A673 (cell line): ENCODE results near the gene SERGEF. TPM values are rescaled to one million over a fixed set of nuclear protein-coding genes. Genes with fewer than 3 reads are reported as not detected.

Experiments
- BruUV-seq: library from RNA; stranded (reverse); fragments of 400-500 nt; replicated peaks from 2 replicates; lab custom pipeline; 2021; lab: Mats Ljungman, UMichigan
- CTCF ChIA-PET: fragments of 300-600 bp; sonication (Branson Sonifier 250); formaldehyde crosslinking; loops from one replicate; lab custom pipeline; 2022; ENCODE audit warnings: antibody characterized with exemption; lab: Charles Lee
- POLR2A ChIA-PET: fragments of 300-600 bp; sonication (Branson Sonifier 250); formaldehyde crosslinking; loops from one replicate; lab custom pipeline; 2022; ENCODE audit warnings: antibody characterized with exemption; ENCODE audit not compliant: low non-redundant PET; lab: Charles Lee
- DNase-seq: peaks from one replicate; pipeline ENCODE4 v3.0.0-alpha.2; 2015; ENCODE audit warnings: low spot score
- H3K27ac ChIP-seq: fragments of 200-600 bp; sonication (generic); 2 replicates; pipeline ENCODE4 v1.5.1; 2016; ENCODE audit warnings: mixed run types, low read depth, mild to moderate bottlenecking, mixed read lengths, antibody characterized with exemption, low read length; ENCODE audit not compliant: poor library complexity, severe bottlenecking
- H3K27me3 ChIP-seq: fragments of 200-600 bp; sonication (generic); replicated peaks from 2 replicates; pipeline ENCODE4 v1.6.1; 2017; ENCODE audit warnings: mixed run types, low read depth, mild to moderate bottlenecking, mixed read lengths, antibody characterized with exemption, low read length; ENCODE audit not compliant: insufficient read depth, poor library complexity
- H3K36me3 ChIP-seq: fragments of 200-600 bp; sonication (generic); 2 replicates; pipeline ENCODE4 v1.6.1; 2016; ENCODE audit warnings: mixed run types, mild to moderate bottlenecking, mixed read lengths, antibody characterized with exemption, low read length; ENCODE audit not compliant: insufficient read depth, poor library complexity, severe bottlenecking
- H3K4me1 ChIP-seq: fragments of 200-600 bp; sonication (generic); 2 replicates; pipeline ENCODE4 v1.6.1; 2017; ENCODE audit warnings: mixed run types, mild to moderate bottlenecking, mixed read lengths, antibody characterized with exemption, low read length; ENCODE audit not compliant: insufficient read depth, poor library complexity, severe bottlenecking
- H3K4me3 ChIP-seq: fragments of 200-600 bp; sonication (generic); 2 replicates; pipeline ENCODE4 v1.5.1; 2016; ENCODE audit warnings: low read depth, mixed run types, mild to moderate bottlenecking, mixed read lengths, low read length; ENCODE audit not compliant: poor library complexity, severe bottlenecking
- H3K9me3 ChIP-seq: fragments of 200-600 bp; sonication (generic); 2 replicates; pipeline ENCODE4 v1.6.1; 2016; ENCODE audit warnings: mixed run types, low read depth, mild to moderate bottlenecking, mixed read lengths, antibody characterized with exemption, low read length; ENCODE audit not compliant: poor library complexity, severe bottlenecking
- EZH2 ChIP-seq: fragments of 200-600 bp; sonication (generic); IDR thresholded peaks from 2 replicates; pipeline ENCODE4 v1.6.1; 2017; ENCODE audit warnings: borderline replicate concordance, low read depth, mild to moderate bottlenecking, mixed read lengths, antibody characterized with exemption, low read length; ENCODE audit not compliant: poor library complexity, severe bottlenecking
- intact Hi-C: fragments of 100-400 bp; cut with micrococcal nuclease; formaldehyde crosslinking; loops from one replicate; pipeline ENCODE4 v1.10.0; 2022; ENCODE audit not compliant: unreplicated experiment
- total RNA-seq: library from RNA; stranded (reverse); gene quantifications from 2 replicates; pipeline ENCODE4 v1.2.3, GENCODE V29; 2021
- TF ChIP-seq, protein P1 (sequence below): fragments of 300-800, 200-600 bp; sonication (generic); conservative IDR thresholded peaks from 2 replicates; pipeline ENCODE4 v1.5.1; 2017; ENCODE audit warnings: low read depth, mild to moderate bottlenecking, antibody characterized with exemption, low read length, moderate library complexity, mixed read lengths

SERGEF gene
- total RNA-seq, 1 experiment from 2014 or later, result 15.2 TPM

DNA sequence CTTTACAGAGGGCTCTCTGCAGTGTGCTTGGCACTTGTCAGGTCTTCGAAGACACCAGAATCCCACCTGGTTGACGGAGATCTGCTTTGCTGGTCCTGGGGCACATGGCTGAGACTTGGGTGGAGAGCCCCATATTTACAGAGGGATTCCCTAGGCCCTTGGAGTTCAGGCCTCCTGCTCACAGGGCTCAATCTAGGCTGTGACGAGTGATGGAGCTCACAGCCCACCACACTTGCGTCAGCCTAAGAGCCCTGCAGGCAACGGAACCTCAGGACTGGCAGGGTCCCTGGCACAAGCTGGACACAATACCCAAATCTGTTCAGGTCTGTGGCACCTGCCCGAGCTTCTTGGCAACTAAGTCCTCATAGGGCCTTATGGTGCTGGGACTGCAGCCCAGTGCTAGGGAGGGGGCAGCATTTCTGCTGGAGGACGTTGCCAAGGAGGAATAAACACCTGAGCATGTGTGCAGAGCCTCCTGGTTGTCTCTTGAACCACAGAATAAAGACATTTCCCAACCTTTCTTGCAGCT lies 219.1 kb downstream of the SERGEF start:
- intact Hi-C loops, result no loop called here
- no TSS peak for BruUV-seq
- CTCF ChIA-PET, result no interaction called here

DNA sequence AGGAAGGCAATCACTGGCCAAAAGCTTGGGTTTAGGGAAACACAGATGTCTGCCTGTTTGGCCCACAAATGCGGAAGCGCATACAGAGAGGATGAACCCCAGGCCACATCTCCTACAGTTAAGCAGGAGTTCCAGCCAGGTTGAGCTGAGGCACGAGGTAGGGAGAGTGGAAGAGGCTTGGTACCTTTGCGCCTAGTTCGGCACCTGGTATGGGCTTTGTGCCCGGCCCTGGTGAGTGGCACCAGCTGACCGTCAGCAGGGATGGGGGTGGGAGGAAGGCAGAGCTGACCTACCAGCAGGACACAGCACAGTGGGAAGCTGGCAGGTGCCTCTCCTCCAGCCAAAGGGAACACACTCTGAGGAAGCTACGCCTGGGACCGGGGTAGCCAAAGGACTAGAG lies 220.7 kb downstream of the SERGEF start:
- CTCF ChIA-PET, result no interaction called here
- no peak overlapping the region for H3K27ac ChIP-seq
- POLR2A ChIA-PET, result no interaction called here
- no peak overlapping the region for H3K4me3 ChIP-seq
- no peak for DNase-seq
- H3K4me1 ChIP-seq, result no peaks in the 10 kb centered on the region
- no peaks in the 10 kb centered on the region for H3K36me3 ChIP-seq
- H3K27me3 ChIP-seq, result no peaks in the 10 kb centered on the region
- intact Hi-C loops, result no loop called here
- no peak for TF ChIP-seq EZH2
- TF ChIP-seq, protein P1, sequence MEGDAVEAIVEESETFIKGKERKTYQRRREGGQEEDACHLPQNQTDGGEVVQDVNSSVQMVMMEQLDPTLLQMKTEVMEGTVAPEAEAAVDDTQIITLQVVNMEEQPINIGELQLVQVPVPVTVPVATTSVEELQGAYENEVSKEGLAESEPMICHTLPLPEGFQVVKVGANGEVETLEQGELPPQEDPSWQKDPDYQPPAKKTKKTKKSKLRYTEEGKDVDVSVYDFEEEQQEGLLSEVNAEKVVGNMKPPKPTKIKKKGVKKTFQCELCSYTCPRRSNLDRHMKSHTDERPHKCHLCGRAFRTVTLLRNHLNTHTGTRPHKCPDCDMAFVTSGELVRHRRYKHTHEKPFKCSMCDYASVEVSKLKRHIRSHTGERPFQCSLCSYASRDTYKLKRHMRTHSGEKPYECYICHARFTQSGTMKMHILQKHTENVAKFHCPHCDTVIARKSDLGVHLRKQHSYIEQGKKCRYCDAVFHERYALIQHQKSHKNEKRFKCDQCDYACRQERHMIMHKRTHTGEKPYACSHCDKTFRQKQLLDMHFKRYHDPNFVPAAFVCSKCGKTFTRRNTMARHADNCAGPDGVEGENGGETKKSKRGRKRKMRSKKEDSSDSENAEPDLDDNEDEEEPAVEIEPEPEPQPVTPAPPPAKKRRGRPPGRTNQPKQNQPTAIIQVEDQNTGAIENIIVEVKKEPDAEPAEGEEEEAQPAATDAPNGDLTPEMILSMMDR, result no peak
- no peaks in the 10 kb centered on the region for H3K9me3 ChIP-seq
- BruUV-seq, result no TSS peak

More for the DNA sequence above, 219.1 kb downstream of the SERGEF start:
- no peak overlapping the region for H3K4me3 ChIP-seq
- no peak for DNase-seq
- no peak overlapping the region for H3K27ac ChIP-seq
- no peaks in the 10 kb centered on the region for H3K36me3 ChIP-seq
- no peak for TF ChIP-seq EZH2
- TF ChIP-seq, protein P1, result no peak
- no peaks in the 10 kb centered on the region for H3K4me1 ChIP-seq
- POLR2A ChIA-PET, result no interaction called here
- no peaks in the 10 kb centered on the region for H3K27me3 ChIP-seq
- H3K9me3 ChIP-seq, result no peaks in the 10 kb centered on the region

DNA sequence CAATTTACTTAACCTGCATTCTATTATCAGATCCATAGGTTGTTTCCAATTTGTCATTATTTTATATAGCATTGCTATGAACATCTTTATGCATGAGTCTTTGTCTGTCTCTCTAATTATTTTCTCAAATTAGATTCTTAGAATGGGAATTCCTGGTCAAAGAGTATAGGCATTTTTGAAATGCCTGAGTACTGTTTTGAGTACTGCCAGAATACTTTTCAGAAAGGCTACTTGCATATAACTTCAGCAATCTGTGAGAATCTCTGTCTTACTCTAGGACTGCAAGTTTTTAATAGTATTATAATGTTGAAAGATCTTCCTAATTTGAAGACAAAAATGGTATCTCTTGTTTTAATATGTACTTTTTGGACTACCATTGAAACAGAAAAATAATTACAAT lies 221.7 kb downstream of the SERGEF start:
- Histone ChIP-seq H3K36me3 (no peaks in the 10 kb centered on the region), H3K27me3 (no peaks in the 10 kb centered on the region), H3K27ac (no peak overlapping the region), H3K4me3 (no peak overlapping the region), H3K4me1 (no peaks in the 10 kb centered on the region), H3K9me3 (no peaks in the 10 kb centered on the region)
- ChIA-PET POLR2A (no interaction called here), CTCF (no interaction called here)
- DNase-seq, result no peak
- intact Hi-C loops, result no loop called here
- TF ChIP-seq, protein P1, result no peak
- no peak for TF ChIP-seq EZH2
- no TSS peak for BruUV-seq
